Body of pancreas (tissue), 4 donors: ENCODE measurements around the gene BTG4. TPM values are rescaled to one million over a fixed set of nuclear protein-coding genes. Genes with fewer than 3 reads are reported as not detected.

Source experiments
- ATAC-seq: fragments of 150-250 bp; one replicate; pipeline ENCODE4 v1.9.1; 2016
- DNase-seq, 4 donors: peaks; one replicate each; pipeline ENCODE4 v3.0.0-alpha.2; 2019
- H3K27ac ChIP-seq, 4 donors: fragments of 200-600 bp; sonication (generic); 1 replicate in 3 of 4; 2 replicates in 1 of 4; pipeline versions ENCODE4 v1.5.1 to v1.6.1; 2016 to 2019; ENCODE audit warnings: mild to moderate bottlenecking in 1 of 4, mixed read lengths in 1 of 4, moderate library complexity in 1 of 4
- H3K27me3 ChIP-seq, 2 donors: fragments of 200-600 bp; sonication (generic); one replicate each; pipeline ENCODE4 v1.6.0; 2016; ENCODE audit warnings: mild to moderate bottlenecking in 1 of 2
- H3K36me3 ChIP-seq, 2 donors: fragments of 200-600 bp; sonication (generic); replicated peaks in 1 of 2; 2 replicates each; pipeline ENCODE4 v1.5.1; 2016; ENCODE audit warnings: low read depth in 2 of 2; ENCODE audit not compliant: insufficient read depth in 1 of 2
- H3K4me1 ChIP-seq: fragments of 200-600 bp; sonication (generic); one replicate; pipeline ENCODE4 v1.6.0; 2016
- H3K4me3 ChIP-seq, 2 donors: fragments of 200-600 bp; sonication (generic); 1 replicate in 1 of 2; 2 replicates in 1 of 2; pipeline ENCODE4 v1.5.1; 2016 to 2019
- H3K9me3 ChIP-seq, 3 donors: fragments of 200-600 bp; sonication (generic); 1 replicate in 2 of 3; 2 replicates in 1 of 3; pipeline ENCODE4 v1.5.1; 2016
- CTCF ChIP-seq, 7 experiments: fragments of 450-650 bp in 4 of 7; fragments of 200-600 bp in 3 of 7; sonication (generic) in 3 of 7; IDR thresholded peaks; one replicate each; pipeline ENCODE4 v1.5.1; 2016 to 2019; ENCODE audit warnings: antibody characterized with exemption in 7 of 7
- POLR2A ChIP-seq, 3 donors: fragments of 450-650 bp; IDR thresholded peaks; one replicate each; pipeline ENCODE4 v1.6.1; 2016; ENCODE audit warnings: antibody characterized with exemption in 3 of 3, mild to moderate bottlenecking in 2 of 3
- WGBS, 2 donors: methylation state at CpG; one replicate each; pipeline ENCODE4 v1.1.5; 2017; 5-methylcytosine and 5-hydroxymethylcytosine counted together
- intact Hi-C: fragments of 100-400 bp; cut with DNase I; formaldehyde crosslinking; loops from one replicate; pipeline ENCODE4 v1.15.1; 2023
- total RNA-seq, 2 donors: library from RNA; depleted of rRNA; stranded (reverse); fragments of >200 nt; gene quantifications; one replicate each; pipeline ENCODE4 v1.1.0, GENCODE V29; 2016

Gene BTG4
- total RNA-seq, 2 donors from 2014 or later = not detected

GRCh38 chr11:111531687-111532364 lies 19.6 kb upstream of the BTG4 start:
- 61 to 71% methylated on average over 9 of the region's 9 CpGs for WGBS, 2 donors

GRCh38 chr11:111531136-111531535 lies 18.9 kb upstream of the BTG4 start:
- H3K4me1 ChIP-seq = no peaks in the 10 kb centered on the region
- H3K36me3 ChIP-seq = no peaks in the 10 kb centered on the region
- ATAC-seq = no peak
- TF ChIP-seq CTCF (IDR thresholded peaks at IDR 0.05) (no peak), POLR2A (IDR thresholded peaks at IDR 0.05) (no peak)
- no peak overlapping the region for H3K4me3 ChIP-seq
- no peak for DNase-seq
- intact Hi-C loops = no loop called here
- no peak overlapping the region for H3K27ac ChIP-seq
- H3K9me3 ChIP-seq = no peaks in the 10 kb centered on the region
- no peaks in the 10 kb centered on the region for H3K27me3 ChIP-seq

More at GRCh38 chr11:111531687-111532364, 19.6 kb upstream of the BTG4 start:
- no peaks in the 10 kb centered on the region for H3K4me1 ChIP-seq
- no peak overlapping the region for H3K4me3 ChIP-seq
- TF ChIP-seq CTCF (IDR thresholded peaks at IDR 0.05) (no peak), POLR2A (IDR thresholded peaks at IDR 0.05) (no peak)
- intact Hi-C loops = no loop called here
- ATAC-seq (no peak), DNase-seq (no peak)
- H3K36me3 ChIP-seq = no peaks in the 10 kb centered on the region
- no peak overlapping the region for H3K27ac ChIP-seq
- H3K9me3 ChIP-seq = no peaks in the 10 kb centered on the region
- no peaks in the 10 kb centered on the region for H3K27me3 ChIP-seq

- H3K4me1 ChIP-seq = no peaks in the 10 kb centered on the region
- H3K27ac ChIP-seq = no peak overlapping the region
- H3K9me3 ChIP-seq = no peaks in the 10 kb centered on the region
- no peak for ATAC-seq
- TF ChIP-seq POLR2A (IDR thresholded peaks at IDR 0.05) (no peak), CTCF (IDR thresholded peaks at IDR 0.05) (no peak)
- H3K36me3 ChIP-seq = no peaks in the 10 kb centered on the region
- DNase-seq = no peak
- intact Hi-C loops = no loop called here
- H3K27me3 ChIP-seq = no peaks in the 10 kb centered on the region
- H3K4me3 ChIP-seq = no peak overlapping the region
- 71% methylated on average over 3 of the region's 3 CpGs for WGBS, 2 donors
These were observed 17.9 kb upstream of the BTG4 start for GRCh38 chr11:111530091-111530490.

- Histone ChIP-seq H3K4me3 (no peak overlapping the region), H3K36me3 (no peaks in the 10 kb centered on the region), H3K4me1 (no peaks in the 10 kb centered on the region), H3K9me3 (no peaks in the 10 kb centered on the region), H3K27ac (no peak overlapping the region), H3K27me3 (no peaks in the 10 kb centered on the region)
- ATAC-seq = no peak
- DNase-seq = no peak
- TF ChIP-seq CTCF (IDR thresholded peaks at IDR 0.05) (no peak), POLR2A (IDR thresholded peaks at IDR 0.05) (no peak)
- intact Hi-C loops = no loop called here
- 29 to 33% methylated on average over 1 of the region's 1 CpG for WGBS, 2 donors
These were observed 16.4 kb upstream of the BTG4 start for GRCh38 chr11:111528557-111528956.

GRCh38 chr11:111527279-111527678 lies 15.1 kb upstream of the BTG4 start:
- no peak overlapping the region for H3K27ac ChIP-seq
- WGBS, 2 donors = 83 to 86% methylated on average over 1 of the region's 1 CpG
- no peaks in the 10 kb centered on the region for H3K27me3 ChIP-seq
- TF ChIP-seq CTCF (IDR thresholded peaks at IDR 0.05) (no peak), POLR2A (IDR thresholded peaks at IDR 0.05) (no peak)
- intact Hi-C loops = no loop called here
- H3K4me3 ChIP-seq = no peak overlapping the region
- no peaks in the 10 kb centered on the region for H3K9me3 ChIP-seq
- ATAC-seq = no peak
- H3K4me1 ChIP-seq = no peaks in the 10 kb centered on the region
- no peak for DNase-seq
- no peaks in the 10 kb centered on the region for H3K36me3 ChIP-seq
